GM19397 (cell line): ENCODE results near the gene CACNA2D4.

ENCODE experiments used
- ATAC-seq: cut with Tn5 transposase; IDR thresholded peaks from one replicate; pipeline ENCODE4 v1.9.1; 2021; ENCODE audit warnings: mild to moderate bottlenecking, moderate library complexity; ENCODE audit not compliant: unreplicated experiment

Gene CACNA2D4

GRCh38 chr12:1794440-1795090 is 123.9 kb downstream of the CACNA2D4 start:
- no peak for ATAC-seq

DNA sequence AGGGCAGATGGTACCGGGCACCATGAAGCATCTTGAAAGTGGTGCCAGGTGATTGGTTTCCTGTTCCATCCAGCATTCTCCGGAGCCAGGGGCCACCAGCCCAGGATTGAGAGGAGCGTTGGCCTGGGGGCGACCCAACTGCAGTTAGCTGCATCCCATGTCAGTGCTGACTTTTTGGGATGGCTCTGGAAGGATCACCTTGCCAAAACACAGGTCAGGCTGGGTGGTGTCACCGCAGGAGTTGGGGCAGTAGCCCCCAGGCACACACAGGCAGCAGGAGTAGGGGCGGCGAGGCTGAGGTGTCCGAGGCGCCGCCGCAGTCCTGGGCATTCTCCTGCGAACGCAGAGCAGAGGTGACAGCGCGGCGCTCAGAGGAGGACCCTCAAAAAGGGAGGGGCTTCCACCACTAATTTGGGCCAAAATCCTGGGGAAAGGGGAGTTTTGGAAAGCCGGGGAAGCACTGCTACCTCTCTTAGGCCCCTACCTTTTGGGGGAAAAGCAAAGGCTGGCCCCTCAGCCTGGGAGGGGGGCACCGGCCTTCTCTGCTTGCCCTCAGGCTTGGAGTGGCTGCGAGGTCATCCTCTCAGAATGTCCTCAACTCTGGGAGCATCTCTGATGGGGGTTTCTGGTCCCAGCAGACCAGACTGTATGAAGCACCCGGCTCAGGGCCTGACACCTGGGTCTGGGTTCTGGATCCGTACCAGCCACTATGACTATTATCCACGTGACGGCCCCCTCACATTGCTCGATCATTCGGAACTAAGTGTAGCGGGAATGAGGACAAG is 124.8 kb downstream of the CACNA2D4 start:
- no peak for ATAC-seq

GRCh38 chr12:1792406-1792805 is 126.0 kb downstream of the CACNA2D4 start:
- no peak for ATAC-seq

DNA sequence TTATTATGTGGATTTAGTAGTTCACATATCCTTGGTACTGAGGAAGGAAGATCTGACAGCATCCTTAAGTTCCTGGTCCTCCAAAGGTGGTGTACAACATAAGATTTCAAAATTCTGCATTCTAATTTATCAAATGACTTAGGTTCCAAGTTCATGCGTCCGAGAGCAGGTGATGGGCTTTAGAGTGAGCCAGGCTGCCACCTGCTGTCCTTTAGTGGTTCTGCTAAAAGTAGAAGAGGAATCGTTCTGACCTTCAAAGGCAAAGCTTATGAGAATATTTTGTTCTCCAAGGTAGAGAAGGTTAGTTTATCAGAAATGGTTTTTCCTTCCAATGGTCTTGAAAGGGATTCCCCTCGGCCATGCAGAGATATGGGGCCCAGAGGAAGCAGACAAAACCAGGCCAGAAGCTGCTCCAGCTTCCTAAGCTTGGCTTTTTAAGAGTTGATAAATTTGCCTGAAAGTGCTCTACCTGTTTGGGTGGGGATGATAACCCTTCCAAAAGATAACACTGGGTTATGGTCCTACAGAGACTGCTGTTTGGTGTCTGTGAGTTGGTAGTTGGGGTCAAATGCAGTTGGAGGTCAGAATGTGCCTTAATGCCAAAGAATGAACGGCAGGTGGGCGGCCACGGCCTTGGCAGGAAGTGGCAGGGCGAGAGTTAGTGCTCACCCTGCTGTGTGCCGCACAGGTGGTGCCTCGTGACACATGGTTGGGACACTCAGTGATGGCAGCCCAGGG is 127.2 kb downstream of the CACNA2D4 start:
- ATAC-seq: no peak

DNA sequence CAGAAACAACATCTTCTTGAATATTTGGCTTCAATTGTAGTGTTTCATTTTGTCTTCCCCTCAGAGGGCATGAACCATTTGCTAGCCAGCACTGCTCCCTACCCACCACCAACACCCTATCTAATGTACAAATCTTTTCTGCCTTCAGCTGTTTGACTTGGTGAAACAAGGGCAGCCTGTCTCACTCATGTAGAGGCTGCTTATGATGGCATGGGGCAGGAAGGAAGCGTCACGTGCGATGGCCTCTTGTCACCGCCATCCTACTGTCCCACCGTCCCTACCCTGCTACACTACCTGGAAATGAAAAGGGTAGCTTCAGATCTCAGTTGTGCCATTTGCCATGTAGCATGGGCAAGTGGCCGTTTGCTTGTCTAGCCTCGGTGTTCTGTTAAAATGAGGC is 128.0 kb downstream of the CACNA2D4 start:
- no peak for ATAC-seq

- ATAC-seq: no peak
These were observed 130.7 kb downstream of the CACNA2D4 start for GRCh38 chr12:1787714-1788113.

GRCh38 chr12:1782215-1782614 is 136.2 kb downstream of the CACNA2D4 start:
- no peak for ATAC-seq

- ATAC-seq: no peak
These were observed 136.7 kb downstream of the CACNA2D4 start for GRCh38 chr12:1781772-1782171.

DNA sequence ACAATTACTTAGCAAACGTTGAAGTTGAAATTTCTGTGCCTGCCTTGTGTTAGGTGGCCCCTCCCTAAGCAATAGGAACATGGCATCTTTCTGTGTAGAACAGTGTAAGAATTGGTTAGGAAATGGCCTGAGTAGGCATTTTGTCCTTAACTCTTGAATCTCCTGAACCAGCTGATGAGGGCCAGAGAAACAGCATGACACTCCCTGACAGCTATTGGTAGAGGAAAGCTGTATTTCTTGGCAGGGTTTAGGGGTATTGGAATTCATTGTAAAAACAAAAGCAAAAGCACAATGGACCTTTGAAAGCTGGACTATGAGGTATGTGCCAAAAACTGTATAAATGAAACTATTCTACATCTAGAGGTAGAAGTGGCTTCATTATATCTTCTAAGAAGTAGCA is 138.7 kb downstream of the CACNA2D4 start:
- no peak for ATAC-seq

DNA sequence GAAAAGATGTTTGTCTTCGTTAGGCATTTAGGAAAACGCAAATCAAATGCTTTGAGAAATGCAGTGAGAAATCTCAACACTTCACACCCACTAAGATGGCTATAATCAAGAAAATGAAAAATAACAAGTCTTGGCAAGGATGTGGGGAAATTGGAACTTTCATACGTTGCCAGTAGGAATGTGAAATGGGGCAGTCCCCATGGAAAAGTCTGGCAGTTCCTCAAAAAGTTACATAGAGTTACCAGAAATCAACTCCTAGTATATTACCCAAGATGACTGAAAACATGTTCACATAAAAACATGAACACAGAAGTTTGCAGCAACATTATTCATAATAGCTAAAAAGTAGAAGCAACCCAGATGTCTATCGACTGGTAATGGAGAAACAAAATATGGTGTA is 139.5 kb downstream of the CACNA2D4 start:
- ATAC-seq: no peak

DNA sequence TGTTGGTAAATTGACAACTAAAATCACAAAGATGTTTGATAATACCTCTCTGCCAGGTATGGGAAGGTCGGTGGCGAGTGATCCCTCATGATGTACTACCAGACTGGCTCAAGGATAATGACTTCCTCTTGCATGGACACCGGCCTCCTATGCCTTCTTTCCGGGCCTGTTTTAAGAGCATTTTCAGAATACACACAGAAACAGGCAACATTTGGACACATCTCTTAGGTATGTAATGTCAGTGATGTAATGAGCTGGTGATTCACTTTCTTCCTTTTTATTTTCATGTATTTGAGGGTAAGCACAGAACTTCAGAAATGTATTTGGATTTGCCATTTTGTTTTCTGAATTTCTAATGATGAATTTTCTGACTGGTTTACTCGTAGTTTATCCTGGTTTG is 140.7 kb downstream of the CACNA2D4 start:
- no peak for ATAC-seq

- no peak for ATAC-seq
These were observed 142.1 kb downstream of the CACNA2D4 start for GRCh38 chr12:1776170-1776921.

GRCh38 chr12:1773937-1774655 is 144.4 kb downstream of the CACNA2D4 start:
- ATAC-seq: no peak

GRCh38 chr12:1769809-1770494 is 148.5 kb downstream of the CACNA2D4 start:
- no peak for ATAC-seq

DNA sequence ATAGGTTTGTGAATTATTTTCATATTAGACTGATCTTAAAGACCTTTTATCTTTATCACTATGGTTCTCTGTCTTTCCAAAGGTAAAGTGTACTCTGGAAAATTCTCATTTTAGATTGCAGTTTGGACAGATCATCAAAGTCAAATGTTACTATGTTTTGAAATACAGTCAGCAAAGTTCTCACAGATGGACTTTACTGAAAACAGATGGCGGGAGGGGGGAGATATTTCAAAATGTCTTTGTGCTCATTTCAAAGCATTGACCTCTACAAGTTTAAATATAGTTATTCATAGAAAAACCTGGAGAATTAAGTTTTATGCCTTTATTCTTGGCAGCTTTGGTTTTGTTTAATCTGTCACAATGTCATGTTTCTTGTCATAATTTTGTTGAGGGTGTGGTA is 149.8 kb downstream of the CACNA2D4 start:
- no peak for ATAC-seq

DNA sequence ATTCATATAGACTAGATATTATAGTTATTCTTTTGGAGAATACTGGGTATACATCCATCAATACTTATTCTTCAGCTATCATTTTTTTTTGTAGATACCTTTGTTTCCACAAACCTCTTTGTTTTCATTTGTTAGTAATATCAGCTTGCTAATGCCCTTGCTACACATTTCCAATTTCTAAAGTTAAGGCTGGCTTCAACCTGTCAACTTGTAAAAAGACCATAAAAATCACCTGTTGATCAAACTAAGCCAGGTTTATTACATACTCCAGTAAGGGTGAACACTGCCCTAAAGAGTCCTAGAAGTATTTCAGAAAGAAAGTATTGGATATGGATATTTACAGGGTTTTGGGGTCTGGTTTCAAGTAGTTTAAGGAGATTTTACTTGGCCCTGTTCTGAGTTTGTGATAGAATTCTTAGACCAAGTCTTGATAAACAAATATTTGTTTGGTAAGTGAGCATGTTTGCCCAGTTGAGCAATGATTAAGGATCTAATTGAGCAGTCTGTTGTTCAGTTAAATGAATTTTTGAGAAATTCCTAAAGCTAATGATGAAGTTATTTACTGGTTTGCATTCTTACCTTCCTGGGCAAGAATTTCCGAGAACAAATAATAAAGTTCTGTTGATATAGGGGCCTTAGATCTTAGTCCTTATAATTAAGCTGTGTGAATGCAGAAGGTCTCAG is 150.9 kb downstream of the CACNA2D4 start:
- no peak for ATAC-seq

GRCh38 chr12:1766110-1766509 is 152.3 kb downstream of the CACNA2D4 start:
- no peak for ATAC-seq

DNA sequence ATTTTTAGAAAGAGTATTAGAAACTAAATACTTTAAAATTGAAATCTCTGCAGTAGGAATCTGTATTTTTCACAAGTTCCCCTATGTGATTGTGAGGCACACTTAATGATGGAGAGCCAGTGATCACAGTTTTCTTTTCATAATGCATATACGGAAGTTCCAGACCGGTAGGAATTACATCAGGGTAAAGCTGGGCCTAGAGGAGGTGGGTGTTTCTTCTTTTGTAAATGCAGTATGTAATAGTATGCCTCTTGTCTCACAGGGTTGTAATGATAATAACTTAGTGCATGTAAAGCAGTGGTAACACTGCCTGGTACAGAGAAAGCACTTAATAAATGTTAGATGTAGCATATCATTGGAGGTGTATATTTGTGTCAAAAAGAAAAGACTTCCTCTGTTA is 155.3 kb downstream of the CACNA2D4 start:
- no peak for ATAC-seq

- ATAC-seq: no peak
These were observed 156.6 kb downstream of the CACNA2D4 start for GRCh38 chr12:1761857-1762256.
